GM19193 (cell line): ENCODE measurements around the gene CBS.
"Not testable (repeated sequence)": the region's sequence is repeated elsewhere in the genome, so short reads cannot be mapped to it uniquely, and the experiment has no call there.

Source experiments
- POLR2A ChIP-seq: IDR thresholded peaks from 4 replicates; pipeline ENCODE4 v1.6.1; 2011; ENCODE audit not compliant: insufficient read depth, insufficient read length; ENCODE audit errors: extremely low read depth

Gene CBS

GRCh38 chr21:43075170-43076022 is at the start of gene CBS:
Gene CBS, minus strand, starts transcription at chr21:43075835. Its CDS starts 3,642 bp downstream, at chr21:43072193.
- not testable (repeated sequence) for TF ChIP-seq POLR2A

- TF ChIP-seq POLR2A: not testable (repeated sequence)
These were observed 31.5 kb upstream of the CBS start, which contains the start of gene U2AF1 for GRCh38 chr21:43106965-43107793. Gene U2AF1, minus strand, starts transcription at chr21:43107570. Its CDS starts 76 bp downstream, at chr21:43107494.

GRCh38 chr21:43034826-43035225 is 40.8 kb downstream of the CBS start:
- no peak for TF ChIP-seq POLR2A

DNA sequence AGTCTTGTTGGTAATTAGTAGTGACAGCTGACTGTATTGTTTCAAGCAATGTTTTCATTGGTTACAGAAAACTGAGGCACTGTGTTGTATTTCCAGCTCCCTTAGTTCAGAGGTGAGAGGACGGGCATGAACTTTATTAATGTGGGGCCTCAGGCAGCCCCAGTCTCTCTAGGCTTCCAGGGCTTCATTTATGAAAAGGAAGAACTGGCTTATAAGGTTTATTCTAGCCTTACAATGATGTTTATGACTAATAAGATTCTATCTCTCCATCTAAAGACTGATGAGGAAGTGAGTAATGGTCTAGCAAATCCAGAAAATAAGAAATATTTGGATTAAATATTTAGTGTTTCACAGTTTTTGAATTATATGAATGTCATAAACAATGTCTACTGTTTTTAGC is 41.5 kb downstream of the CBS start:
- TF ChIP-seq POLR2A: no peak

DNA sequence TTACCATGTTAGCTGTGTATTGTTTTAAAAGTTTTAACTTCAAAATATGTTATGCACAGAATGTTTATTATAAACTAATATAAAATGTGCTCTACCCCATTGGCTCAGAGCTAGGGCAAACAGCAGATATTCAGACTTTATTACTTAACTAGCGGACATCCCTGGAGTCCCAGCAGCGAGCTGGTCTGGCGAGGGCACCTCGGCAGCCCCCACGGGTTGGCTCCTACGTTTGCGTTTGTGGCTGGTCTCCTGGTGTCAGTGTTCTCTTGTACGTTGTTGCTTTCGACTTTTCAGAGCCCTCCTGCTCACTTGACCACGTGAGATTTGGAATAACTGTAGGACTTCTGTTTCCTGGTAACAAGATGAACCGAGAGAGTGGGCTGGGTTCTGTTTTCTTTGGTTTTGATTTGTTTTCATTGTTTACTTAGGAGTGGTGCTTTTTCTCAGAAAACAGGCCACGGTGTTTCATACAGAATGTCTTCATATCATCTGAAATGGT is 44.5 kb downstream of the CBS start:
- TF ChIP-seq POLR2A: no peak

GRCh38 chr21:43029785-43030184 is 45.9 kb downstream of the CBS start:
- no peak for TF ChIP-seq POLR2A

DNA sequence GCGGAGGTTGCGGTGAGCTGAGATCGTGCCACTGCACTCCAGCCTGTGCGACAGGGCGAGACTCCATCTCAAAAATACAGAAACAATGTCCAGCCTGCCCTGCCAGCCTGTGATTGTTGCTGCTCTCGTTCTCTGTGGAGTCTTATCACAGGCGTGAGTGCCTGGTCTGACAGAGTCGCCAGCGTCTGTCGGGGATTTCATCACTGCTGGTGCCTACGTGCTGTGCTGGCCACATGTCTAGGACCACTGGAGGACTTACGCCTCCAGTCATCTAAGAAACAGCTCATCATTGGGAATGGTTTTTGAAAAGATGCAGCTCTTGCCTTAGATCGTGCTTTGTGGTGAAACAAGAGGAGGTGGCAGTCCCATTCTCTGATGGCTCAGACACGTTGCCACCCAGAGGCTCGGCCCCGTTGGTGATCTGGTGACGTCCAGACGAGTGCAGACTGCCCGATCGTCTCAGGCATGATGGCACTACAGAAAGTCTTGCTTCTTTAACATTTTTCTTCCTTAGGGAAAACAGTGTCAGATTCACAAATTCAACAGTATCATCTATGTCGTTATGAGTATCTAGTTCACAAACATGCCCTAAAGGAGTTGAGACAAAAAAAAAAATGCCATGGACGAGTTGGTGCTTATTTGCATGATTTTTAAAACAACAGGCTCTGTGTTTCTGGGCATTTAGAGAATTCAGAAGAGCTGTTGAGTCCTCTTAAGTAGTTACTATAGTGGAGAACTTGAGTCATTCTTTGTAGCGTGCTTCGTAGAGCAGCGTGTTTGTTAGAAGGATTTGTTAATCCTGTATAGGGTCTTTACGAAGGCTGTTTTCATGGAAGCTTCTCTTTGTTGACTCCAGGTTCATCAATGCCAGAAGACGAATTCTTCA is 47.5 kb downstream of the CBS start:
- no peak for TF ChIP-seq POLR2A

GRCh38 chr21:43025636-43026180 is 49.9 kb downstream of the CBS start:
- no peak for TF ChIP-seq POLR2A

- TF ChIP-seq POLR2A: no peak
These were observed 51.0 kb downstream of the CBS start for GRCh38 chr21:43024439-43025136.

GRCh38 chr21:43023175-43023574 is 52.5 kb downstream of the CBS start:
- TF ChIP-seq POLR2A: no peak

DNA sequence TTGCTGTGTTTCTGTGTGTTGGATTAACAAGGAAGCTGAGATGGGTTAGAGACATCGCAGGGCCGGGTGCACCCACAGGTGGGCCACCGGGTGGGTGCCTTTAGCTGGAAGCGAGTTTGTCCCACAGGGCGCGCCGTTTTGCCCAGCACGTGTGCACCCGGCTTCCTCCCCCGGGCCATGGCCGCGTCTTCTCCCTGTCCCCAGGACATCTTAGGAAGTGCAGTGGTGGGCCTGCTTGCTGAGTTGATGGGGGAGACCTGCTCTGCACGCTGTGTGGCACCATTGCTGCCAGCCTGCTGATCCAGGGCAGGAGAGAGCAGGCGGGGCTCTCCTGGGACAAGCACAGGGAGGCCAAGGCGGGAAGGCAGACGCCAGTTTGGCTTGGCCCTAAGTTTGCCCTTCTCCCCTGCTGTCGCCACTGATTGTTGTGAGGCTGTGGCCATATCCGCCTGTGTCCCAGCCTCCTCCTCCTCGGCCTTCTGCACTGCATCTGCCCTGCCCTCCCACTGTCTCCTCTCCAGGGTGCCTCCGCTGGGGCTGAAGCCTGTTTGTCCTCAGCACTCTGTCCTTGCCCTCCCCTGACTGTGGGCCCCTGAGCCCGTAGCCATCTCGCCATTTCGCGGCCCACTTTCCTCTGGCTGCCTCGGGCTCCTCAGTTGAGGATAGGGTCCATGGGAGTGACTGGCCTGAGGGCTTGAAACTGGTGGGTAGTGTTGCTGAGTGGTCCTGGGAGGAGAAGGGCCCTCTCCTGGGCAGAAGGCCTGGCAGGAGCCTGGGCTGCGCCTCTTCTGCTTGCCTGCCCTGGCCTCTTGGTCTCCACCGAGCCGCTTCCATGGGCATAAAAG is 53.7 kb downstream of the CBS start:
- TF ChIP-seq POLR2A: no peak

GRCh38 chr21:43021191-43021590 is 54.4 kb downstream of the CBS start:
- TF ChIP-seq POLR2A: no peak

DNA sequence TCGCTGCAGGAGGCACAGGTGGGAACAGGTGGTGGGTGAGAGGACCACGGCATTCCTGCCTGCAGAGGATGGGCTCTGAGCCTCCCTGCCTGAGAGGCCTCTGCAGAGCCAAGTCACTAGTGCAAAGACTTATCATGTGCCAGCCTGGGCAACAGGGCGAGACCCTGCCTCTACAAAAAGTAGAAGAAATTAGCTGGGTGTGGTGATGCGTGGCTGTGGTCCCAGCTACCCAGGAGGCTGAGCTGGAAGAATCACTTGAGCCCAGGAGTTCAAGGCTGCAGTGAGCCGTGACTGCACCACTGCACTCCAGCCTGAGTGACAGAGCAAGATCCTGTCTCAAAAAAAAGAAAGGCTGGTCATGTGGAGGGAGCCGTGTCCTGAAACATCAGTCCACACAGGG is 54.9 kb downstream of the CBS start:
- no peak for TF ChIP-seq POLR2A
